Epithelial cell of proximal tubule (primary cell): Measurements from ENCODE around the gene R3HCC1L. TPM values are rescaled to one million over a fixed set of nuclear protein-coding genes. Genes with fewer than 3 reads are reported as not detected.

ENCODE experiments used
- DNase-seq: peaks from one replicate; pipeline ENCODE4 v3.0.0-alpha.2; 2011; ENCODE audit warnings: low read depth
- H3K4me3 ChIP-seq: 2 replicates; pipeline ENCODE4 v1.5.1; 2011; ENCODE audit warnings: low read depth, mild to moderate bottlenecking, low read length
- CTCF ChIP-seq: conservative IDR thresholded peaks from 2 replicates; pipeline ENCODE4 v1.5.1; 2012; ENCODE audit warnings: low read depth, mild to moderate bottlenecking, low read length
- total RNA-seq: library from RNA; depleted of rRNA; stranded (reverse); fragments of >200 nt; gene quantifications from 2 replicates; pipeline ENCODE4 v1.2.3, GENCODE V29; 2015

Gene R3HCC1L
- total RNA-seq, 1 donor from 2014 or later, result 8.6 TPM

GRCh38 chr10:98259606-98260315, 125.3 kb downstream of the R3HCC1L start:
- no peak for TF ChIP-seq CTCF
- no peak for DNase-seq
- H3K4me3 ChIP-seq, result no peak overlapping the region

- TF ChIP-seq CTCF, result no peak
- no peak overlapping the region for H3K4me3 ChIP-seq
- no peak for DNase-seq
These were observed 125.9 kb downstream of the R3HCC1L start for GRCh38 chr10:98260350-98260749.

GRCh38 chr10:98260752-98261151, 126.3 kb downstream of the R3HCC1L start:
- DNase-seq, result no peak
- H3K4me3 ChIP-seq, result no peak overlapping the region
- TF ChIP-seq CTCF, result no peak

GRCh38 chr10:98261436-98262277, 127.2 kb downstream of the R3HCC1L start:
- DNase-seq, result no peak
- TF ChIP-seq CTCF, result no peak
- no peak overlapping the region for H3K4me3 ChIP-seq

- no peak overlapping the region for H3K4me3 ChIP-seq
- peak; percentile 77 for TF ChIP-seq CTCF
- DNase-seq, result no peak
These were observed 128.1 kb downstream of the R3HCC1L start for GRCh38 chr10:98262571-98262970.

GRCh38 chr10:98263088-98263487, 128.6 kb downstream of the R3HCC1L start:
- TF ChIP-seq CTCF, result no peak
- no peak for DNase-seq
- no peak overlapping the region for H3K4me3 ChIP-seq
